Hair follicle dermal papilla cell (primary cell): ENCODE measurements around the gene PFDN2. TPM values are rescaled to one million over a fixed set of nuclear protein-coding genes. Genes with fewer than 3 reads are reported as not detected.

Source experiments
- small RNA-seq: library from RNA; depleted of rRNA; stranded (forward); fragments of <200 nt; gene quantifications from one replicate; pipeline ENCODE3, GENCODE V24; 2012
- total RNA-seq: library from RNA; depleted of rRNA; stranded (reverse); fragments of >200 nt; gene quantifications from 2 replicates; pipeline ENCODE4 v1.2.3, GENCODE V29; 2012

The PFDN2 gene, protein sequence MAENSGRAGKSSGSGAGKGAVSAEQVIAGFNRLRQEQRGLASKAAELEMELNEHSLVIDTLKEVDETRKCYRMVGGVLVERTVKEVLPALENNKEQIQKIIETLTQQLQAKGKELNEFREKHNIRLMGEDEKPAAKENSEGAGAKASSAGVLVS
- total RNA-seq, result 10.7 and 14.1 TPM in 2 replicates

DNA sequence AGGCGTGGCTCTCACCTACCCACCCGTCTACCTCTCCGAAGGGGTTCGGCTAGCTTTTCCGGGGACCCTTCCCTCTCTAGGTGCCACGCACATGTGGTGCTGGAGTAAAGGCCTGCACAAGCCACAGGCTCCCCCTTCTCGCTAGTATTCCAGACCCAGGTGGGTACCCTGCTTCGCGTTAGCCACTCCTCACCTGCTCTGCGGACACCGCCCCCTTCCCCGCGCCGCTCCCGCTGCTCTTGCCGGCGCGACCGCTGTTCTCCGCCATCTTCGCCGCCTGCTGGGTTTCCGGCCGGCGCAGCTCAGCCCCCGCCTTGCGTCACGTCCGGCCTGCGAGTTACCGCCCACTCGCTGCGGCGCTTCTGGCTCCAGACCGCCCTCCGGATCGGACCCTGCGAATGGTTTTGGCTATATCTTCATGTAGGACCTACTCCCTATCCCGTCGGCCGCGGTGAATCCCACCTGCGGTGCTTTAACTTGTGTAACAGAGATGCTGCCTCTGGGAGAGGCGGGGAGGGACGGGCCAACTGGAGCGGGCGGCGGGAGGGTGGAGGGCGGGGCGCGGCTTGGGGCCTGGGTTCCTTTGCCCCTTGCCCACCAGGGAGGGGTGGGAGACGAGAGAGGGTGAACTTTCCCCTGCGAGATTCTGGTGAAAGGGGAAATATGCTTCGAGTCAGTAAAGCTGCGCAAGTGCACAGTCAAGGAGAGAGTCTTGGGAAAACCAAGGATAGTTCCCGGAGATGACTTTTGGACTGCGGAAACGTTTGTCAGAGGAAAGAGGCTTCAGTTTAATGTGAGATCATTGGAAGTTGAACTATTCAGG is at the start of gene PFDN2, which contains the start of gene NIT1:
TSS of gene PFDN2 (minus strand) at position 279 of the 823 bp plus-strand sequence. CDS start at position 268, 11 bp downstream.
TSS of gene NIT1 (plus strand) at position 347 of the 823 bp plus-strand sequence. CDS start at position 419, 72 bp downstream.

DNA sequence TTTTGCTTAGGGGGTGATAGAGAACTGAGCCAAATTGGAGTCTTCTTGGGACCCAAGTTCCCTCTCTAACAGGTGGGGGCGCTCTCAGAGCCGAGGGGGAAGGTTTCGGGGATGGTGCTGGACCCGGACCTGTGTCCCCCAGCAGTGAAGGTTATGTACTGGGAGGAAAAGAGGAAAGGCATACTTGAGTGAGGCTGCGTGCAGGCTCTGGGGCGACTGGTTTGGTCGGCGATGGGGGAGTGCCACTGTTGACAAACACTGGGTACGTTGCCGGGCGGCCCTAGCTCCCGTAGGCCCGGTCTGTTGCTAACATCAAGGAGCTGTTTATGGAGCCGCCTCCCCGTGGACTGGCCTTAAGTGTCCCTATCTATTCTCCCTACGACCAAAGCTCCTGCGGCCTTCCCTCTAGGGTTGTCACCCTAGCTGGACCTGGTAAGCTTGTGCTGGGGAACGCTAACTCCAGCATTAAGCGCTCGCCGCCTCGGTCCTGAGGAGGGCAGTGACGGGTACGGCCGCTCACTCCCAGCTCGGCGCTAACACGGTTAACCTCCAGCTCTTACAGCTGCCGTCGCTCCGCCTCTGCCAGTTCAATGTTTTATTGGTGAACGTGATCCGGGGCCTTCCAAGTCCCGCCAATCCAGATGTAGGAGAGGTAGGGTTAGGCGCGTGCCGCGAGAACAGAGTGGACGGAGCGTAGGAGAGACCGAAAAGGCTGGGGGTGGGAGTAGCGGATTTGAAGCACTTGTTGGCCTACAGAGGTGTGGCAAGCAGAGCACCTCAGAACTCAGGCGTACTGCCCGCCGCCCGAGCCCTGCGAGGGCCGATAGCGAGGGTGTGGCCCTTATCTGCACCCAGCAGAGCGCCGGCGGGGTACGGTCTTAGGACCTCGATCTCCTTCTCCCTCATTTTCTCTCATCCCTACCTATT is 48.2 kb upstream of the PFDN2 start, which contains the start of gene PPOX:
TSS of gene PPOX (plus strand) at position 685 of the 927 bp plus-strand sequence. CDS start 422 bp downstream, outside the sequence.

DNA sequence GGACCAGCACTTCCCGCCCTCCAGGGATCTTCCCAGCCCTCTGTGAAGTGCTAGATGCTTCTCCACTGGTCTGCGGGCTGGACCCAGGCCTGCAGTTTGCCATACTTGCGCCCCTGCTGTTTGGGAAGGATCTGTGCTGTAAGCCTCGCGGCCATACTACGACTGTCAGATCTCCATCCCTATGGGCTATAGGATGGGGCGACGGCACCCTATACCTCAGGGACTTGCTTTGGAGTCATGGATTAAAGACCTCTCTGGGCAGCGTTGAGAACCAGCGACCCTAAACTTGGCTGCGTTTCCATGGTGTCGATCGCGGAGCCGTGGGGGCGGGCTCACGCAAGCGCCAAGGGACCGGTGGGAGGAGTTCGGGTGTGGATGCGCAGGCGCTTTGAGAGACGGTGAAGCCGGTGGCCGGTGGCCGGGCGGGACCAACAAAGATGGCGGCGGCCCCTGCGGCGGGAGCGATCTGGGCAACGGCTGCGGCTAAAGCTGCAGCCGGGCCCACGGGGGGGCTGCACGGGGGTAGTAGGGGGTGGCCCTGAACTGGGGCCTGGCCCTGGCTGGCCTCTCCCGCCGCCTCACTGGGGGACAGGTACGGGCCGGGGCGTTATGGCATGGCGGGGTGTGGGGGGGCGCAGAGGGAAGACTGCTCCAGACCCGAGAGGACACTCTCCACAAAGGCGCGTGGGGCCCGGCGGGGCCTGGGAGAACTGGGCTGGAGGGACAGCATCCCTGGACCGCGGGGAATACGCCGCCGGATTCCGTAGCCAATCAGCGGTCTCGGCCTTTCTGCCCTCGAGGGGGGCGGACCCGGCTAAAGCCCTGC is 41.5 kb upstream of the PFDN2 start, which contains the start of gene USP21:
TSS of gene USP21 (plus strand) at position 414 of the 826 bp plus-strand sequence. CDS start 1,141 bp downstream, outside the sequence.

DNA sequence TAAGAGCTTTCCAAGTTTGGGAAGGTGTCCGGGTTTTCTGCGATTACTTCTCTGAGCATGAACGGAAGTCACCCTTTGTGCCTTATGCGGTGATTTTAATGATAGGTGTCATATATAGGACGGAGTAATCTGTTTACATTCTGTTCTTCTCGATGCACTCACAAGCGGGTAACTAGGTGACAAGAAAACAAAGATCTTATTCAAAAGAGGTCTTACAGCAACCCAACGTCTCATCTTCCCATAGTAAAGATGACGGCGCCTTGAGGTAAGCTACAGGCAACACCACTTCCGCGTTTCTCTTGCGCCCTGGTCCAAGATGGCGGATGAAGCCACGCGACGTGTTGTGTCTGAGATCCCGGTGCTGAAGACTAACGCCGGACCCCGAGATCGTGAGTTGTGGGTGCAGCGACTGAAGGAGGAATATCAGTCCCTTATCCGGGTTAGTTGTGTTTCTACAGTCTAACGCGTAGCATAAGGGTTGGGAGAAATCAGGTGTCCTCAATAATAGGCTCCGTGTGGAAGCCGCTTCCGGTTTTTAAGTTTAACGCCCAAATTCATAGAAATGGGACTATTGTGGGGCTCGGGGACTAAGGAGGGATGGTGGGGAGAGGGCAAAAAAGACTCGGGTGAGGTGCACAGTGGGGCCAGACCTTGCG is 36.0 kb upstream of the PFDN2 start, which contains the start of gene UFC1:
TSS of gene UFC1 (plus strand) at position 297 of the 656 bp plus-strand sequence. CDS start at position 317, 20 bp downstream.

DNA sequence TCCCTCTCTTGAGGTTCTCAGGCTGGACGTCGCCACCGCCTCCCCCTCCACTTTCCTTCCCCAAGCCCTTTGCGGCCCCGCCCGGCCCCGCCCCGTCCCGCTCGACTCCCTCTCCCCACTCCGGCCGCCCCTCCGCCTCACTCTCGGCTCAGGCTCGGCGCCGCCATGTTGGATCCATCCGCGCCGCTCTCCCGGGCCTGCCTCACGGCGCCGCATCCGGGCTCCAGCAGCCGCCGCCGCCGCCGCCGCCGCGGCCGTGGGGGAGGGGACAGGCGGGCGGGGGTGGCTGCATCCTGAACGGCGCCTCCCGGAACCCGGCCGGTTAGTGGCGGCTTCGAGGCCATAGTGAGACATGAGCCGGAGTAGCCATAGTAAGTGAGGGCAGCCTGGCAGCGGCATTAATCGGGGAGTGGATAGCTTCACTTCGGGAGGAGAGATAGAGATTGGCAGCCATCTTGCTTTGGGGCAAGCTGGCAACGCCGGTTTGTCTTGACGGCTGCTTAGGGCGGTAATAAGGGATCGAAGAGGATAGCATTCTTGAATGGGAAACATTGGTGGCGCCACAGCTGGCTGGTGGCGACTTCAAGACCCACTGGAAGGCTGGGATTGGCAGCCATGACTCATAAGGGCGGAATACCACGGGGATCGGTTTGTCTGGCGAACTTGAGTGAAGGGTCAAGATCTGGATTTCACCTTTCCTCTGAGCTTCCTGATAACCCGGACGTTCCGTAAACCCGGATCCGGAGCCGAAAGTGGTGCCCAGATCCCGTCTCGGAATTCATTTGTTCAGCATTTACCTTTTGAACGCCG is 14.8 kb upstream of the PFDN2 start, which contains the start of gene DEDD:
TSS of gene DEDD (minus strand) at position 258 of the 810 bp plus-strand sequence. CDS start 8,205 bp downstream, outside the sequence.

DNA sequence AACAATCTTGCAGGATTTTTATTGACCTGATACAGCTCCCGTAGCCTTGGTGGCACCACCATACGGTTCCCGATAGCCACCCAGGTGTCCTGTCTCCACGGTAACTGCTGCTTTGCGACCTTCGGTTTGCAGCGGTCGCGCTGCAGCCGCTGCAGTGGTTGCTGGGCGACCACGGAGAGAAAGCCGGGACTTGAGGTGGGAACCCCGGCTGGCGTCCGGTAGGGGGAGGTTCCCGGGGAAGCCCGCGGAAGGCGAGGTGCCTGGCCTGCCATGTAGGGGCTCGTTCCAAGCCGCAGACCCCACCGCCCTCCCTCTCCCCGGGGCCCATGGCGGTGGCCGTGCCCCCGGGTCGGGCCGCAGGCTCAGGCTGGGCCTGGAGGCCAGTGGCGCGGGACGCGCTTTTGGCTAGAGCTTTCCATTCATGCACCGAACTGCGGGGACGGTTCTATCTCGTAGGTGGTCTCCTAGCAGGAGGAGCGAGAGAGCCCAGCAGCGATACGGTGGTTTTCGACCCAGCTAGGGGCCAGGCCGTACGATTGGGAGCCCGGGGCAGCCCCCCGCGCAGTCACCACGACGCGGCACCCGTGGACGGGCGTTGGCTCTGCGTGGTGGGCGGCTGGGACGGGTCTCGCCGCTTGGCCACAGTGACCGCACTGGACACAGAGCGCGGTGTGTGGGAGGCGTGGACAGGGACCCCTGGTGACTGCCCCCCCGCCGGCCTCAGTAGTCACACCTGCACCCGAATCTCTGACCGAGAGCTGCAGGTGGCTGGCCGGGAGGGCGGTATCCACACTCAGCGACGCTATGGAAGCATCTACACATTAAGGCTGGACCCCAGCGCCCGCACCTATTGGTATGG is 19.4 kb downstream of the PFDN2 start, which contains the start of gene KLHDC9:
TSS of gene KLHDC9 (plus strand) at position 152 of the 859 bp plus-strand sequence. CDS start at position 327, 175 bp downstream.

DNA sequence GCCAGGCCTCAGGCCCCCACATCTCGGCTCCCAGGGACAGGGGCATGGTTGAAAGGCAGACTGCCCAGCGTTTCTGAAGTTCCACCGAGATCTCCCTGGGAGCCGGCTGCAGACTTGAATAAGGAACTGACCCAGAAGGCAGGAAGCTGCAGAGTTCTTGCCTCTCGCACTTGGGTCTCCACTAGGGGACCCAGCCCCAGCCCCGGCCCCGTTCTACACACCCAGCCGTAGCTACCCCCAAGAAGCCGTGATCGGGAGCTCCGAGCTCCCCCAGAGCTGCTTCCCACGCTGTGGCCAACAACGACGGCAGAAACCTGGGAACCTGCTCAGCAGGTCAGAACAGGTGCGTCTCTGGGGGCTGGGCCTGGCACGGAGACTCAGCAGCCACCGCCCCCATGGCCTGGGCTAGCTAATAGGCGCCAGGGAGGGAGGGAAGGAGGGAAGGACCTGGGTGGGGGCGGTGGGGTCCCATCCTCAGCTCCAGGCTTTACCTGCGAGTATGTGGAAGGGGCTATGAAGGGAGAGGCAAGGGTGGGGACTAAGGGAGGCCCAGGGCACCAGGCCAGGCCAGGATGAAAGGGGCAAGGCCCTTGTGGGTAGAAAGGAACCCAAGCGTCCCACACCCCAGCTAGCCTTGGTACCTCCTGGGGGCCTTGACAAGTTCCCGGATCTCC is 28.4 kb downstream of the PFDN2 start, which contains the start of gene NECTIN4:
TSS of gene NECTIN4 (minus strand) at position 308 of the 674 bp plus-strand sequence. CDS start at position 46, 262 bp downstream.

DNA sequence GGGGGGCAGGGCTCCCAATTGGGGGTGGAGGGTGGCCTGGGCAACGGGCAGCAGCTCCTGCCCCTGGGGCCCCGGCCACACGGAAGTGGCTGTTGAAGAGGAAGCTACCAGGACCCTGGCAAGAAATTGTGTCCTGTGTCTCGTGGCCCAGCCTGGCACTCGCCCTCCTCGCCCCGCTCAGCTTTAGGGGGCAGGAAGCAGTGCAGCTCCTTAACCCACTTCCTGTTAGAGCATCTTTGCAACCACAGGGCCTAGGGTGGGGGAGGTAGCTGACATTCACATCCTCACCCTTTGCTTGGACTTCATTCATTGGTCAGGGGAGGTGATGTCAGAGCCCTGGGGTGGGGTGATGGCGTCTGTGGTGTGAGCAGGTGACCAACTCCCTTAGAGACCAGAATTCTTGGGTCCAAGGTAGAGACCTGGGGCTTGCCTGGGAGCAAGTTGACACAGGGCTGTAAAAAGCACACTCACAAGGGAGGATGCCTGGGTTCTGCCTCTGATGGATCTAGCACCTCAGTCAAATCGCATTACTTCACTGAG is 48.0 kb downstream of the PFDN2 start, which contains the start of gene ARHGAP30:
TSS of gene ARHGAP30 (minus strand) at position 161 of the 540 bp plus-strand sequence. CDS start 267 bp downstream, outside the sequence.

Small RNA genes within 50 kb of the gene (small RNA-seq; reads per million reads assigned to genes)
- not detected for gene RF01225

Other genes with a start within 250 kb of the PFDN2 start
- gene ITLN1, start 232.9 kb downstream of the PFDN2 start, total RNA-seq, result not detected in 2 replicates
- gene ITLN2, start 163.2 kb downstream of the PFDN2 start, total RNA-seq, result not detected in 2 replicates
- gene F11R, start 96.9 kb downstream of the PFDN2 start, total RNA-seq, result 2.1 and 3.6 TPM in 2 replicates
- gene TSTD1, start 79.1 kb downstream of the PFDN2 start, total RNA-seq, result 1.5 TPM in 1 of 2 replicates, not detected in the other
- gene USF1, start 72.1 kb downstream of the PFDN2 start, total RNA-seq, result 60.5 and 62.1 TPM in 2 replicates
- not detected in 2 replicates for gene ARHGAP30, start 48.1 kb downstream of the PFDN2 start, total RNA-seq
- gene NECTIN4, start 28.5 kb downstream of the PFDN2 start, total RNA-seq, result 0.12 and 0.49 TPM in 2 replicates
- 0.65 and 2.2 TPM in 2 replicates for gene KLHDC9, start 19.7 kb downstream of the PFDN2 start, total RNA-seq
- gene NIT1, start 68 bp upstream of the PFDN2 start, total RNA-seq, result 29.9 and 32.1 TPM in 2 replicates
- gene DEDD, start 14.6 kb upstream of the PFDN2 start, total RNA-seq, result 42.4 and 47.7 TPM in 2 replicates
- 56.3 and 58.4 TPM in 2 replicates for gene UFC1, start 35.9 kb upstream of the PFDN2 start, total RNA-seq
- gene USP21, start 41.5 kb upstream of the PFDN2 start, total RNA-seq, result 7.9 and 10.1 TPM in 2 replicates
- 7.6 and 8.6 TPM in 2 replicates for gene PPOX, start 48.4 kb upstream of the PFDN2 start, total RNA-seq
- gene B4GALT3, start 59.5 kb upstream of the PFDN2 start, total RNA-seq, result 18.2 and 22.4 TPM in 2 replicates
- 15.5 and 21.4 TPM in 2 replicates for gene ADAMTS4, start 81.0 kb upstream of the PFDN2 start, total RNA-seq
- gene NDUFS2, start 84.3 kb upstream of the PFDN2 start, total RNA-seq, result 80.5 and 94.1 TPM in 2 replicates
- gene FCER1G, start 97.3 kb upstream of the PFDN2 start, total RNA-seq, result 0.97 TPM in 1 of 2 replicates, not detected in the other
- gene APOA2, start 105.6 kb upstream of the PFDN2 start, total RNA-seq, result not detected in 2 replicates
- 13.3 and 13.5 TPM in 2 replicates for gene TOMM40L, start 108.0 kb upstream of the PFDN2 start, total RNA-seq
- gene NR1I3, start 120.2 kb upstream of the PFDN2 start, total RNA-seq, result not detected in 2 replicates
- gene PCP4L1, start 140.7 kb upstream of the PFDN2 start, total RNA-seq, result not detected in 2 replicates
- 0.32 and 0.49 TPM in 2 replicates for gene MPZ, start 191.9 kb upstream of the PFDN2 start, total RNA-seq
- 24.7 and 63.3 TPM in 2 replicates for gene SDHC, start 196.3 kb upstream of the PFDN2 start, total RNA-seq
- gene CFAP126, start 249.8 kb upstream of the PFDN2 start, total RNA-seq, result not detected in 2 replicates